HG03442 (cell line): Measurements from ENCODE around the gene FIGLA.

Experiments used
- ATAC-seq: cut with Tn5 transposase; IDR thresholded peaks from one replicate; pipeline ENCODE4 v1.9.1; 2021; ENCODE audit warnings: mild to moderate bottlenecking, moderate library complexity; ENCODE audit not compliant: unreplicated experiment

The FIGLA gene

GRCh38 chr2:70790136-70790828 lies at the start of gene FIGLA:
Gene FIGLA (minus strand): TSS chr2:70790643. CDS start chr2:70790638, 5 bp downstream.
- no peak for ATAC-seq

- no peak for ATAC-seq
Measured at GRCh38 chr2:70837980-70838925, 47.8 kb upstream of the FIGLA start.

GRCh38 chr2:70835643-70836042 lies 45.2 kb upstream of the FIGLA start, which contains the start of gene CD207:
Gene CD207 (minus strand): TSS chr2:70835816. CDS start chr2:70835776, 40 bp downstream.
- ATAC-seq: no peak

GRCh38 chr2:70834881-70835280 lies 44.4 kb upstream of the FIGLA start:
- no peak for ATAC-seq

GRCh38 chr2:70834106-70834505 lies 43.7 kb upstream of the FIGLA start:
- no peak for ATAC-seq

GRCh38 chr2:70833246-70833645 lies 42.8 kb upstream of the FIGLA start:
- no peak for ATAC-seq

- ATAC-seq: no peak
Measured at GRCh38 chr2:70832386-70832785, 41.9 kb upstream of the FIGLA start.

- ATAC-seq: no peak
Measured at GRCh38 chr2:70831861-70832260, 41.4 kb upstream of the FIGLA start.

- ATAC-seq: no peak
Measured at GRCh38 chr2:70830366-70830765, 39.9 kb upstream of the FIGLA start.

- no peak for ATAC-seq
Measured at GRCh38 chr2:70829916-70830315, 39.5 kb upstream of the FIGLA start.

GRCh38 chr2:70828914-70829824 lies 38.7 kb upstream of the FIGLA start:
- ATAC-seq: no peak

GRCh38 chr2:70828115-70828514 lies 37.7 kb upstream of the FIGLA start:
- no peak for ATAC-seq

GRCh38 chr2:70827388-70827787 lies 36.9 kb upstream of the FIGLA start:
- no peak for ATAC-seq

- ATAC-seq: no peak
Measured at GRCh38 chr2:70826696-70827350, 36.4 kb upstream of the FIGLA start.

- ATAC-seq: no peak
Measured at GRCh38 chr2:70823249-70823648, 32.8 kb upstream of the FIGLA start.

GRCh38 chr2:70822843-70823242 lies 32.4 kb upstream of the FIGLA start:
- no peak for ATAC-seq

GRCh38 chr2:70820499-70820898 lies 30.1 kb upstream of the FIGLA start, which contains the start of gene CLEC4F:
Gene CLEC4F (minus strand): TSS chr2:70820599. CDS start chr2:70820523, 76 bp downstream.
- no peak for ATAC-seq

GRCh38 chr2:70817284-70817954 lies 27.0 kb upstream of the FIGLA start:
- ATAC-seq: no peak

- ATAC-seq: no peak
Measured at GRCh38 chr2:70816726-70817125, 26.3 kb upstream of the FIGLA start.
